SK-N-MC (cell line): ENCODE data around the gene IRGC.

ENCODE experiments used
- EZH2 ChIP-seq: fragments of 200-600 bp; sonication (generic); IDR thresholded peaks from one replicate; pipeline ENCODE4 v1.6.1; 2017; ENCODE audit warnings: antibody characterized with exemption
- POLR2AphosphoS5 ChIP-seq: IDR thresholded peaks from 2 replicates; pipeline ENCODE4 v1.6.1; 2012; ENCODE audit warnings: mild to moderate bottlenecking, low read depth, low read length, borderline replicate concordance

- TF ChIP-seq POLR2AphosphoS5 = peak; percentile 25; the same call in 1 of the 2 replicates
- no peak for TF ChIP-seq EZH2
Observed at GRCh38 chr19:43668406-43669109, 47.3 kb upstream of the IRGC start.
